H1 (cell line): ENCODE results near the gene SELENOO. TPM values are rescaled to one million over a fixed set of nuclear protein-coding genes. Genes with fewer than 3 reads are reported as not detected.

ENCODE experiments used
- CTCF ChIA-PET: fragments of 300-600 bp; sonication (Branson Sonifier 250); formaldehyde crosslinking; loops from one replicate; lab custom pipeline; 2021; ENCODE audit not compliant: partially characterized antibody; lab: Charles Lee
- POLR2A ChIA-PET: fragments of 300-600 bp; sonication (Branson Sonifier 250); formaldehyde crosslinking; loops from one replicate; lab custom pipeline; 2021; ENCODE audit warnings: inconsistent platforms; ENCODE audit not compliant: partially characterized antibody; lab: Charles Lee
- DNase-seq, 2 experiments: peaks; one replicate each; pipeline versions ENCODE4 v3.0.0 to v3.0.0-alpha.2; 2010 to 2022; ENCODE audit warnings: low spot score in 2 of 2, low read depth in 1 of 2, mixed read lengths in 1 of 2
- FAIRE-seq: peaks from 2 replicates; lab custom pipeline; 2011; peaks lifted over from hg19 to GRCh38; lab: Jason Lieb, UNC
- H2AFZ ChIP-seq: 2 replicates; pipeline ENCODE4 v1.8.1; 2012; ENCODE audit warnings: low read length, inconsistent platforms
- H2AK5ac ChIP-seq: 2 replicates; pipeline ENCODE4 v1.6.1; 2013; ENCODE audit warnings: low read depth, low read length
- H2BK120ac ChIP-seq: replicated peaks from 2 replicates; pipeline ENCODE3; 2013; ENCODE audit warnings: low read depth, low read length, inconsistent platforms
- H2BK12ac ChIP-seq: 2 replicates; pipeline ENCODE4 v1.6.1; 2013; ENCODE audit warnings: low read depth, low read length
- H2BK15ac ChIP-seq: 2 replicates; pipeline ENCODE4 v1.6.1; 2013; ENCODE audit warnings: low read length
- H2BK20ac ChIP-seq: 2 replicates; pipeline ENCODE4 v1.6.1; 2013; ENCODE audit warnings: low read length
- H2BK5ac ChIP-seq: 2 replicates; pipeline ENCODE4 v1.6.1; 2013; ENCODE audit warnings: low read depth, low read length
- H3K14ac ChIP-seq: 2 replicates; pipeline ENCODE4 v1.6.1; 2013; ENCODE audit warnings: inconsistent platforms; ENCODE audit not compliant: insufficient read length
- H3K18ac ChIP-seq: 2 replicates; pipeline ENCODE4 v1.6.1; 2013; ENCODE audit warnings: low read length; ENCODE audit errors: extremely low read depth
- H3K23ac ChIP-seq: 2 replicates; pipeline ENCODE4 v1.6.1; 2013; ENCODE audit warnings: inconsistent platforms; ENCODE audit not compliant: insufficient read length
- H3K23me2 ChIP-seq: 2 replicates; pipeline ENCODE4 v1.6.1; 2013; ENCODE audit warnings: low read depth, low read length
- H3K27ac ChIP-seq: 2 replicates; pipeline ENCODE4 v1.6.1; 2011; ENCODE audit warnings: low read depth, low read length, inconsistent platforms
- H3K27me3 ChIP-seq, 4 experiments: replicated peaks in 1 of 4; 1 replicate in 1 of 4; 2 replicates in 3 of 4; pipeline versions ENCODE4 v1.6.1 to v1.8.1; 2011 to 2013; ENCODE audit warnings: low read length in 3 of 4, mild to moderate bottlenecking in 3 of 4, inconsistent platforms in 2 of 4, mixed read lengths in 2 of 4, moderate library complexity in 1 of 4; ENCODE audit not compliant: control insufficient read depth in 3 of 4, insufficient read depth in 3 of 4; ENCODE audit errors: extremely low read depth in 1 of 4
- H3K36me3 ChIP-seq, 4 experiments: 2 replicates each; pipeline versions ENCODE4 v1.6.1 to v1.8.1; 2011 to 2013; ENCODE audit warnings: mild to moderate bottlenecking in 4 of 4, low read length in 3 of 4, moderate library complexity in 2 of 4, control low read depth in 1 of 4, inconsistent platforms in 1 of 4; ENCODE audit not compliant: insufficient read depth in 4 of 4, control insufficient read depth in 2 of 4
- H3K4ac ChIP-seq: replicated peaks from 2 replicates; pipeline ENCODE3; 2013; ENCODE audit warnings: low read length, low read depth, mixed read lengths, inconsistent platforms; ENCODE audit not compliant: insufficient read length
- H3K4me1 ChIP-seq, 4 experiments: replicated peaks in 1 of 4; 1 replicate in 1 of 4; 2 replicates in 3 of 4; pipeline versions ENCODE4 v1.6.1 to v1.8.1; 2011 to 2013; ENCODE audit warnings: low read length in 3 of 4, inconsistent platforms in 2 of 4, mixed read lengths in 1 of 4; ENCODE audit not compliant: insufficient read depth in 4 of 4, control insufficient read depth in 3 of 4
- H3K4me2 ChIP-seq, 2 experiments: 2 replicates each; pipeline versions ENCODE4 v1.6.1 to v1.8.1; 2011 to 2013; ENCODE audit warnings: low read depth in 2 of 2, low read length in 2 of 2, control low read depth in 1 of 2, inconsistent platforms in 1 of 2, mild to moderate bottlenecking in 1 of 2; ENCODE audit not compliant: insufficient read depth in 1 of 2
- H3K4me3 ChIP-seq, 4 experiments: fragments of 200-600, 300-600 bp in 1 of 4; sonication (generic), shearing (Covaris generic), sonication (Bioruptor Twin) in 1 of 4; 2 replicates each; pipeline versions ENCODE4 v1.5.1 to v1.8.1; 2011 to 2016; ENCODE audit warnings: low read length in 4 of 4, low read depth in 3 of 4, control low read depth in 2 of 4, inconsistent platforms in 2 of 4, mild to moderate bottlenecking in 2 of 4, mixed read lengths in 1 of 4, moderate library complexity in 1 of 4; ENCODE audit not compliant: insufficient read depth in 2 of 4; ENCODE audit errors: extremely low read depth in 1 of 4
- H3K56ac ChIP-seq: replicated peaks from 2 replicates; pipeline ENCODE3; 2013; ENCODE audit warnings: low read depth, mild to moderate bottlenecking, mixed read lengths, low read length, inconsistent platforms; ENCODE audit not compliant: insufficient read length
- H3K79me1 ChIP-seq: 2 replicates; pipeline ENCODE4 v1.6.1; 2013; ENCODE audit warnings: low read depth, low read length, control low read depth
- H3K79me2 ChIP-seq, 2 experiments: 2 replicates each; pipeline versions ENCODE4 v1.6.1 to v1.8.1; 2012 to 2013; ENCODE audit warnings: low read length in 2 of 2, mild to moderate bottlenecking in 2 of 2, inconsistent platforms in 1 of 2; ENCODE audit not compliant: insufficient read depth in 2 of 2, control insufficient read depth in 1 of 2
- H3K9ac ChIP-seq, 4 experiments: replicated peaks in 1 of 4; 1 replicate in 1 of 4; 2 replicates in 3 of 4; pipeline versions ENCODE4 v1.6.1 to v1.8.1; 2011 to 2013; ENCODE audit warnings: low read depth in 3 of 4, low read length in 3 of 4, control low read depth in 2 of 4, mild to moderate bottlenecking in 2 of 4, moderate library complexity in 2 of 4, inconsistent platforms in 1 of 4; ENCODE audit errors: extremely low read depth in 1 of 4
- H3K9me3 ChIP-seq, 2 experiments: 2 replicates each; pipeline versions ENCODE4 v1.6.1 to v1.8.1; 2012 to 2013; ENCODE audit warnings: mild to moderate bottlenecking in 2 of 2, moderate library complexity in 2 of 2, control low read depth in 1 of 2, inconsistent platforms in 1 of 2, low read depth in 1 of 2, low read length in 1 of 2, mixed read lengths in 1 of 2; ENCODE audit not compliant: insufficient read depth in 2 of 2
- H4K20me1 ChIP-seq, 2 experiments: replicated peaks in 1 of 2; 2 replicates each; pipeline versions ENCODE3 to v1.8.1; 2011 to 2013; ENCODE audit warnings: inconsistent platforms in 2 of 2, low read length in 2 of 2, mild to moderate bottlenecking in 1 of 2; ENCODE audit not compliant: insufficient read depth in 2 of 2, control insufficient read depth in 1 of 2
- H4K5ac ChIP-seq: 2 replicates; pipeline ENCODE4 v1.6.1; 2013; ENCODE audit warnings: low read length, low read depth, mixed read lengths, inconsistent platforms; ENCODE audit not compliant: insufficient read length
- H4K8ac ChIP-seq: 2 replicates; pipeline ENCODE4 v1.8.0; 2013; ENCODE audit warnings: mild to moderate bottlenecking, moderate library complexity, low read length, inconsistent platforms; ENCODE audit not compliant: insufficient read depth; ENCODE audit errors: extremely low read depth
- H4K91ac ChIP-seq: replicated peaks from 2 replicates; pipeline ENCODE3; 2013; ENCODE audit warnings: low read length, mixed read lengths, inconsistent platforms; ENCODE audit not compliant: insufficient read length
- CBX5 ChIP-seq: fragments of 300-800, 300-1000 bp; sonication (generic); IDR thresholded peaks from 2 replicates; pipeline ENCODE4 v1.7.1; 2016; ENCODE audit warnings: antibody characterized with exemption, low read length, low read depth
- WGBS, 2 experiments: shearing (Covaris generic) in 1 of 2; methylation state at CpG; one replicate each; pipeline versions ENCODE4 v1.1.6 to v1.1.7; 2013 to 2015; ENCODE audit warnings: low lambda C conversion rate in 2 of 2, mixed read lengths in 2 of 2, inconsistent platforms in 1 of 2, low coverage in 1 of 2, missing lambda C conversion rate in 1 of 2; ENCODE audit not compliant: insufficient replicate concordance in 2 of 2, insufficient coverage in 1 of 2, insufficient read length in 1 of 2; ENCODE audit errors: extremely low coverage in 1 of 2, missing lambda C conversion rate in 1 of 2; 5-methylcytosine and 5-hydroxymethylcytosine counted together
- polyA plus RNA-seq, 7 experiments: library from polyadenylated mRNA; depleted of rRNA in 3 of 7; stranded (reverse) in 5 of 7; unstranded in 2 of 7; fragments of >200 nt in 5 of 7; fragments of 200-250 nt in 2 of 7; gene quantifications; 1 replicate in 5 of 7; 2 replicates in 1 of 7; 4 replicates in 1 of 7; pipeline versions ENCODE4 v1.2.1 to v1.2.3, GENCODE V29; 2011 to 2013; ENCODE audit warnings: missing spikeins in 2 of 7, mixed read lengths in 2 of 7
- total RNA-seq: library from RNA; stranded (reverse); fragmentation: NEBNext Ultra II Directional; extraction: Animal tissue kit (Norgen Biotek cat#: 25700); gene quantifications from 2 replicates; pipeline ENCODE4 v1.2.1, GENCODE V29; 2021

Gene SELENOO
- total and polyA plus RNA-seq, 2 of the 8 experiments (the other 6 are each of a cell fraction or from before 2014, with no cell fraction given), result 18.6 to 25.1 TPM

GRCh38 chr22:50253941-50254340 is 53.1 kb downstream of the SELENOO start:
- Histone ChIP-seq H3K36me3 (no peaks in the 10 kb centered on the region), H3K79me2 (no peaks in the 10 kb centered on the region), H3K18ac (no peak overlapping the region), H3K9me3 (no peaks in the 10 kb centered on the region), H2BK120ac (no peak overlapping the region), H4K91ac (no peak overlapping the region), H2AFZ (no peak overlapping the region), H4K20me1 (peaks cover 1 to 12% of the 10 kb centered on the region in 2 experiments), H2BK15ac (no peak overlapping the region), H3K23ac (no peak overlapping the region), H3K4me1 (peaks cover 0 to 10% (median 6%) of the 10 kb centered on the region in 4 experiments; a peak in 6 of 7 replicates), H4K8ac (no peak overlapping the region), H3K4me2 (no peak overlapping the region), H3K79me1 (0 out of 2 replicates have a peak, but pooled peaks cover 3% of the 10 kb centered on the region), H3K4me3 (no peak overlapping the region), H3K9ac (no peak overlapping the region), H3K4ac (no peak overlapping the region), H2BK20ac (no peak overlapping the region), H4K5ac (no peak overlapping the region), H3K27me3 (no peaks in the 10 kb centered on the region), H3K14ac (no peak overlapping the region), H3K56ac (no peak overlapping the region), H2BK5ac (no peak overlapping the region), H2BK12ac (no peak overlapping the region), H2AK5ac (no peak overlapping the region), H3K23me2 (peaks cover 12% of the 10 kb centered on the region), H3K27ac (no peak overlapping the region)
- no peak for FAIRE-seq
- WGBS, 2 experiments, result 80% methylated on average over 8 of the region's 8 CpGs; no CpG with 5 or more reads in 1 of the 2 experiments
- CTCF ChIA-PET, result interaction anchor here (1.9 kb wide), 1 partner anchor 197 kb away, joined by 6 read pairs; no protein-coding TSS in a partner anchor
- TF ChIP-seq CBX5, result no peak
- no peak for DNase-seq
- POLR2A ChIA-PET, result no interaction called here
